ENCODE measurements around the gene YOD1. TPM values are rescaled to one million over a fixed set of nuclear protein-coding genes. Genes with fewer than 3 reads are reported as not detected.

Gene YOD1
- total RNA-seq, 2 donors from 2014 or later: 3.5 to 4.7 TPM

DNA sequence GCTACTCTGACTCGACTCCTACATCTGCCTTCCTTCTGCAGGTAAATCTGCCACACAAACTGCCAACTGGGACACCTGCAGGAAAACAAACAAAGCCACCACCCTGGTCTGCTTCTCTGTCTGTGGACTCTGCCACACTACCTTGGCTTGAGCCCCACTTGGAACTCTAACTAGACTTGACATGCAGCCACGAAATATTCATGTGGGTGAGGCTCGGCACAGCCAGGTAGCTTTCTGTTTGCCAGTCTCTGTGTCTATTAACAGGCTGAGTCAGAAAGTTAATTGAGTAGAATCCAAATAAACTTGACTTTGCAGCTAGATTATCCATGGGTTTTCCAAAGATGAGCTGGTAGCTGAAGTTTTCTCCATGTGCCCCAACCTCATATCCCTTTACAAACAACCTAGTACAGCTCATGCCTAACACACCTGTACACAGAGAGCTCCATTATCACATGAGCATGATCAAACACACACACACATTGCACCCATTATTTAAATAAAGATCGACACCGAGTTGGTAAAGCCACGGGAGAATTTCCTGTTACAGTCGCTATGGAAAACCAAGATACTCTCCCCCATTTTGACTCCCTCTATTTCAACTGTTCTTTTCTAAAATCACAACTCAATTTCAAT lies 19.3 kb downstream of the YOD1 start:
- no peaks in the 10 kb centered on the region for H3K36me3 ChIP-seq
- DNase-seq (ENCODE audit: low spot score): no peak
- no peaks in the 10 kb centered on the region for H3K4me1 ChIP-seq
- TF ChIP-seq, protein P1, sequence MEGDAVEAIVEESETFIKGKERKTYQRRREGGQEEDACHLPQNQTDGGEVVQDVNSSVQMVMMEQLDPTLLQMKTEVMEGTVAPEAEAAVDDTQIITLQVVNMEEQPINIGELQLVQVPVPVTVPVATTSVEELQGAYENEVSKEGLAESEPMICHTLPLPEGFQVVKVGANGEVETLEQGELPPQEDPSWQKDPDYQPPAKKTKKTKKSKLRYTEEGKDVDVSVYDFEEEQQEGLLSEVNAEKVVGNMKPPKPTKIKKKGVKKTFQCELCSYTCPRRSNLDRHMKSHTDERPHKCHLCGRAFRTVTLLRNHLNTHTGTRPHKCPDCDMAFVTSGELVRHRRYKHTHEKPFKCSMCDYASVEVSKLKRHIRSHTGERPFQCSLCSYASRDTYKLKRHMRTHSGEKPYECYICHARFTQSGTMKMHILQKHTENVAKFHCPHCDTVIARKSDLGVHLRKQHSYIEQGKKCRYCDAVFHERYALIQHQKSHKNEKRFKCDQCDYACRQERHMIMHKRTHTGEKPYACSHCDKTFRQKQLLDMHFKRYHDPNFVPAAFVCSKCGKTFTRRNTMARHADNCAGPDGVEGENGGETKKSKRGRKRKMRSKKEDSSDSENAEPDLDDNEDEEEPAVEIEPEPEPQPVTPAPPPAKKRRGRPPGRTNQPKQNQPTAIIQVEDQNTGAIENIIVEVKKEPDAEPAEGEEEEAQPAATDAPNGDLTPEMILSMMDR (IDR thresholded peaks at IDR 0.05): no peak
- no peak overlapping the region for H3K27ac ChIP-seq
- no peak overlapping the region for H3K4me3 ChIP-seq
- no peaks in the 10 kb centered on the region for H3K9me3 ChIP-seq
- H3K27me3 ChIP-seq: no peaks in the 10 kb centered on the region

DNA sequence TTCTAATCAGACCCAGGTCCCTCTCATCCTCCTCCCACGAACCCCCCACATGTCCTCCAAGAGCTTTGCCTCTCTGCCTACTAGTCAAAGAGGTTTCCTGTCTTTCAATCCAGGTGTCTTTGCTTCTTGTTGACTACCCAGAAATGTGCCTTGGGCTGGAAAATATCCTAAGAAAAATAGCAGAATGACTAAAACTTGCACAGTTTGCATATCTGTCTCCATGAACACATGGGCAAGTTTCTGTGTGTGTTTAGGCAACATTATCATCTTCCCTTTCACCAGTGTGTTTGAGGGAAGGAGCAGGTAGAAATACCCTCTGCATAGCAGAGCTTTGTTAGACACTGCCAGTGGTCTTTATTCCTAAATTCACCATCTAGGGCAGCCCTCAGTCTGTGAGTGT lies 20.0 kb downstream of the YOD1 start:
- TF ChIP-seq, protein P1 (IDR thresholded peaks at IDR 0.05): no peak
- H3K4me1 ChIP-seq: peaks cover 0 to 5% of the 10 kb centered on the region in 2 donors
- H3K36me3 ChIP-seq: no peaks in the 10 kb centered on the region
- no peak overlapping the region for H3K27ac ChIP-seq
- DNase-seq (ENCODE audit: low spot score): no peak
- H3K9me3 ChIP-seq: no peaks in the 10 kb centered on the region
- H3K27me3 ChIP-seq: no peaks in the 10 kb centered on the region
- no peak overlapping the region for H3K4me3 ChIP-seq

DNA sequence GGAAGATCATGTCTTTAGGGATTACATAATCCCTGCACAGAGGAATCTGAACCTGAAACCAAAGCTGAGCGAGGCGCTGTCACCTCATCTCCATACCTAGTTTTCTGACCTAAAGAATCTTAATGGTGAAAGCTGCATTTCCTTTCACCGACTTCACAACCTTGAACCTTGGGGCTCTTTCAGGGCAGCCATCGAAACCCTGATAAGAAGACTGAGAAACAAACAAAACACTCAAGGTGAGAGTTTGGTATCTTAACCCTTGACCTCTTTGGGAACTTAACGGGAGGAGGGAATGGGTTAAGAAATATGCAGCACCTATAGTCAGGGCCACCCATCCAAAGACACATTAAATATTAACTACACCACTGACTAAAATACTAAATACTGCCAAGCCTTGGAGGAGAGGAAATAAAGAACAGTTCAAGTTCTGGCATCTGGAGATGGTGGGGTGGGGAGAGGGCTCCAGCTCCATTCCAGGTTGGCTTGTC lies 20.4 kb downstream of the YOD1 start:
- H3K36me3 ChIP-seq: no peaks in the 10 kb centered on the region
- no peaks in the 10 kb centered on the region for H3K27me3 ChIP-seq

DNA sequence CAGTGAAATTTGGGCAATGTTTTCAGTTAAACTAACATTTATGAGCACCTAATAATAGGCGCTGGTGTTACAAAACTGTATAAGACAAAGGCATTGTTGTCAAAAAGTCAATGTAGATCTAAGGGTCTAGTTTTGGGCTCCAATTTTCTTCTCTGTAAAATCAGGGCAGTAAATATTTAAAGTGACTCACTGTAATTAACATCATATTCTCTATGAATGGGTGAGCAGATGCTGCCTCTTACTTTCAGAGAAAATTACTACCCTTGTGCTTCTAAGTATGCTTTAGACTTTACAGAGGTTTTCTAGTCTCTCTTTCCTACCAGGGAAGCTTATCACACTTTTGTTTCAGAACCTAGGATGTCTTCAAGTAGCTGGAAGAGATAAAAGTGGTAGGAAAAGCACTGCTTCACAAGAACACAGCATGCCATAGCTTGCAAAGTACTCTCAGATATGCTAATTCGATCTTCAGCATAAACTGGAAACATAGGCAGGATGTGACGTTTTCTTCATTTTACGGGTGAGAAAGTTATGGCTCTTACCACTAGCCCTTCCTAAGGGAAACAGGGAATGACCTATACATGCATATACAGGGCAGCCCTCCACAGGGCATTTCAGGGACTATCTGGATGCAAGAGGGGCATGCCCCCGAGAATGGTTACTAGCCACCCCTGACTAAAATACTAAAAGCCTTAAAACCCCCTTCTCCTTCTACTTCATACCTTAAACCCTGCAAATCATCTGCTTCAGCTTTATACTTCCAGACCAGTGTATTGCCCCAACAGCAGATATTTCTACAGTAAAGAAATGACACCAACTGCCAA lies 21.1 kb downstream of the YOD1 start:
- Histone ChIP-seq H3K4me3 (no peak overlapping the region), H3K27me3 (no peaks in the 10 kb centered on the region), H3K27ac (no peak overlapping the region), H3K36me3 (no peaks in the 10 kb centered on the region), H3K4me1 (peaks cover 0 to 16% of the 10 kb centered on the region in 2 donors), H3K9me3 (no peaks in the 10 kb centered on the region)
- DNase-seq (ENCODE audit: low spot score): no peak
- TF ChIP-seq, protein P1 (IDR thresholded peaks at IDR 0.05): no peak

More for the DNA sequence above, 20.4 kb downstream of the YOD1 start:
- Histone ChIP-seq H3K4me3 (no peak overlapping the region), H3K9me3 (no peaks in the 10 kb centered on the region), H3K4me1 (peaks cover 0 to 10% of the 10 kb centered on the region in 2 donors), H3K27ac (no peak overlapping the region)
- DNase-seq (ENCODE audit: low spot score): no peak
- TF ChIP-seq, protein P1 (IDR thresholded peaks at IDR 0.05): no peak

DNA sequence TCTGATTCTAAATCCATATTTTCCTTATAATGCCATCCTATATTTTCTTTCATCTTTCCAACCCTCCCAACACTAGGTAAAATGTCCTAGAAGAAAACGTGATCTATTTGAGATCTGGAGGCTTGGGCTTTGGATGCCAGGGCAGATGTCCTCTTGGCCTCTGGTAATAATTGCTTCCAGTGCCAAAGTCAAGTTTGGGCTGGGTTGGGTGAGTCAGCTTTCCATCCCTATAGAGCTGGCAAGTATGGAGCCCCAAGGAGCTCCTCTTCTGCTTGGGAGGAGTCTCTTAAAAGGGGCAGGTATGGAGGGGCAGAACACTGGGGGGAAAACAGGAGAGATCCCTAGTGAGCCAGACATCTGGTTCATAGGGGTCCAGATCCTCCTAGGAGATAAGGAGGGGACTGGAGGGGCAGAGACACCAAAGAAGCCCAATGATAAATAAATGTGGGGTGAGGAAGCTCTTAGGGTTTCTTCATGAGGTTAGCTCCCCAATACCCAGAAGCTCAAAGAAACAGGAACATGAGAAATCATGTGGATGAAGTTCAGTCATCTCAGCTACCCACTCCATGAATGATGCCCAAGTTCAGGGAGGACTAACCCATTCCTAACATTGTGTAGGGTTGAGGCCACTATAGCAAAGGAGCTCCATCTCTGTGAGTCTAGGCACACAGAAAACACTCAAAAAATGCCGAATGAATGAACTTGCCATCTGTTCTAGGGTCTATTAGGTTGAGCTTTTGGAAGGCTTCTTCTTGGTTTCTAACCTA lies 21.9 kb downstream of the YOD1 start:
- H3K27me3 ChIP-seq: no peaks in the 10 kb centered on the region
- TF ChIP-seq, protein P1 (IDR thresholded peaks at IDR 0.05): no peak
- H3K4me3 ChIP-seq: no peak overlapping the region
- H3K9me3 ChIP-seq: no peaks in the 10 kb centered on the region
- no peak for DNase-seq (ENCODE audit: low spot score)
- peaks cover 0 to 25% of the 10 kb centered on the region in 2 donors for H3K4me1 ChIP-seq
- no peak overlapping the region for H3K27ac ChIP-seq
- no peaks in the 10 kb centered on the region for H3K36me3 ChIP-seq

Measured in right atrium auricular region (tissue), 2 donors.